ENCODE data around the gene PPT2. TPM values are rescaled to one million over a fixed set of nuclear protein-coding genes. Genes with fewer than 3 reads are reported as not detected.

PPT2 gene
- total and polyA plus RNA-seq, 2 experiments from 2014 or later = 8.9 to 20.6 TPM

GRCh38 chr6:32132110-32132509, 21.8 kb upstream of the PPT2 start (continued):
- no peak for TF ChIP-seq REST (IDR thresholded peaks at IDR 0.05; ENCODE audit: unreplicated experiment)
- no peak for TF ChIP-seq EZH2phosphoT487 (IDR thresholded peaks at IDR 0.05; ENCODE audit: unreplicated experiment)
- no peak for TF ChIP-seq EZH2 (IDR thresholded peaks at IDR 0.05; ENCODE audit: low read depth, unreplicated experiment)
- no peak for TF ChIP-seq ZNF114 (CRISPR knock-in tag; IDR thresholded peaks at IDR 0.05)
- no peak for TF ChIP-seq CTCF (conservative IDR thresholded peaks at IDR 0.05; ENCODE audit: low read depth in 2 of 2)

GRCh38 chr6:32133786-32134185, 20.2 kb upstream of the PPT2 start:
- Mint-ChIP-seq H3K27ac (no peak overlapping the region), H3K4me1 (peaks cover 9% of the 10 kb centered on the region; the same call in 2 of the 3 replicates), H3K9me3 (no peaks in the 10 kb centered on the region), H3K36me3 (ENCODE audit: low read depth) (no peaks in the 10 kb centered on the region), H3K27me3 (ENCODE audit: insufficient read depth, low read depth, poor library complexity) (peaks cover 5% of the 10 kb centered on the region), H3K4me3 (no peak overlapping the region)
- Histone ChIP-seq H3F3A (replicated peaks; ENCODE audit: low read depth) (0 out of 2 replicates have a peak, but pooled peaks cover 3% of the 10 kb centered on the region), H3K36me3 (ENCODE audit: insufficient read depth) (no peaks in the 10 kb centered on the region), H3K4me3 (no peak overlapping the region), H3K27ac (ENCODE audit: low read depth) (no peak overlapping the region), H3K4me2 (no peak overlapping the region), H3K79me2 (replicated peaks; ENCODE audit: insufficient read depth) (peaks cover 7% of the 10 kb centered on the region; the same call in 1 of the 2 replicates), H4K20me1 (replicated peaks; ENCODE audit: insufficient read depth) (no peaks in the 10 kb centered on the region), H3K4me1 (ENCODE audit: insufficient read depth) (peaks cover 12% of the 10 kb centered on the region), H3K27me3 (ENCODE audit: insufficient read depth) (no peaks in the 10 kb centered on the region), H3K9me2 (ENCODE audit: insufficient read depth) (no peaks in the 10 kb centered on the region), H2AFZ (no peak overlapping the region)
- TF ChIP-seq STAT1 (IDR thresholded peaks at IDR 0.05; ENCODE audit: unreplicated experiment) (no peak), EZH2phosphoT487 (IDR thresholded peaks at IDR 0.05; ENCODE audit: unreplicated experiment) (no peak)
- no peak for DNase-seq (ENCODE audit: low spot score)
- no peak for ATAC-seq

- no peaks in the 10 kb centered on the region for H3F3A ChIP-seq (replicated peaks; ENCODE audit: low read depth)
- Mint-ChIP-seq H3K27ac (no peak overlapping the region), H3K27me3 (ENCODE audit: insufficient read depth, low read depth, poor library complexity) (peaks cover 3% of the 10 kb centered on the region), H3K36me3 (ENCODE audit: low read depth) (no peaks in the 10 kb centered on the region), H3K4me1 (no peaks in the 10 kb centered on the region), H3K9me3 (no peaks in the 10 kb centered on the region), H3K4me3 (no peak overlapping the region)
- no peaks in the 10 kb centered on the region for H3K27me3 ChIP-seq (ENCODE audit: insufficient read depth)
- no peak overlapping the region for H2AFZ ChIP-seq
- no peaks in the 10 kb centered on the region for H3K4me1 ChIP-seq (ENCODE audit: insufficient read depth)
- no peaks in the 10 kb centered on the region for H4K20me1 ChIP-seq (replicated peaks; ENCODE audit: insufficient read depth)
- ATAC-seq (no peak), DNase-seq (ENCODE audit: low spot score) (no peak)
- H3K4me2 ChIP-seq = no peak overlapping the region
- no peaks in the 10 kb centered on the region for H3K79me2 ChIP-seq (replicated peaks; ENCODE audit: insufficient read depth)
- no peaks in the 10 kb centered on the region for H3K36me3 ChIP-seq (ENCODE audit: insufficient read depth)
- no peak overlapping the region for H3K4me3 ChIP-seq
- no peak overlapping the region for H3K27ac ChIP-seq (ENCODE audit: low read depth)
- no peaks in the 10 kb centered on the region for H3K9me2 ChIP-seq (ENCODE audit: insufficient read depth)
- TF ChIP-seq JUNB (IDR thresholded peaks at IDR 0.05; ENCODE audit: unreplicated experiment) (no peak), ZNF114 (CRISPR knock-in tag; IDR thresholded peaks at IDR 0.05) (no peak), ETS1 (IDR thresholded peaks at IDR 0.05) (no peak), REST (IDR thresholded peaks at IDR 0.05; ENCODE audit: unreplicated experiment) (no peak), STAT1 (IDR thresholded peaks at IDR 0.05; ENCODE audit: unreplicated experiment) (no peak), POLR2AphosphoS5 (IDR thresholded peaks at IDR 0.05; ENCODE audit: low read depth) (no peak), EZH2phosphoT487 (IDR thresholded peaks at IDR 0.05; ENCODE audit: unreplicated experiment) (no peak), NANOG (IDR thresholded peaks at IDR 0.05; ENCODE audit: borderline replicate concordance) (no peak), ZNF331 (CRISPR knock-in tag; IDR thresholded peaks at IDR 0.05; ENCODE audit: low read depth) (no peak)
Measured at GRCh38 chr6:32137454-32137853, 16.5 kb upstream of the PPT2 start.

All from GM23338 (cell line).